ENCODE data around the gene NSUN3. TPM values are rescaled to one million over a fixed set of nuclear protein-coding genes. Genes with fewer than 3 reads are reported as not detected.

The NSUN3 gene
- total and polyA plus RNA-seq, 5 donors from 2014 or later = 9.8 to 26.2 (median 12.0) TPM

GRCh38 chr3:94158512-94158911 lies 95.7 kb downstream of the NSUN3 start:
- Mint-ChIP-seq H3K4me3 (no peak overlapping the region), H3K27ac (no peak overlapping the region), H3K9me3 (peaks cover 0 to 2% (median 0%) of the 10 kb centered on the region in 7 donors), H3K27me3 (peaks cover 9% of the 10 kb centered on the region), H3K4me1 (no peaks in the 10 kb centered on the region), H3K36me3 (no peaks in the 10 kb centered on the region)
- H3K27ac ChIP-seq (ENCODE audit: insufficient read depth, low read length, poor library complexity, severe bottlenecking) = no peak overlapping the region
- H3K36me3 ChIP-seq (ENCODE audit: control insufficient read depth, insufficient read depth, low read length) = no peaks in the 10 kb centered on the region
- H3K27me3 ChIP-seq (ENCODE audit: control insufficient read depth, insufficient read depth, low read length) = no peaks in the 10 kb centered on the region
- no peak overlapping the region for H3K4me3 ChIP-seq (ENCODE audit: low read depth, low read length)
- DNase-seq (no peak), ATAC-seq (ENCODE audit: low read depth in 2 of 2) (no peak)
- H3K4me1 ChIP-seq (ENCODE audit: control insufficient read depth, insufficient read depth, low read length, poor library complexity, severe bottlenecking) = no peaks in the 10 kb centered on the region
- no peaks in the 10 kb centered on the region for H3K9me3 ChIP-seq (ENCODE audit: control insufficient read depth in 2 of 2, low read length in 2 of 2)

GRCh38 chr3:94159062-94159828 lies 96.4 kb downstream of the NSUN3 start:
- Mint-ChIP-seq H3K4me1 (no peaks in the 10 kb centered on the region), H3K27ac (no peak overlapping the region), H3K9me3 (peaks cover 0 to 2% (median 0%) of the 10 kb centered on the region in 7 donors), H3K4me3 (no peak overlapping the region), H3K36me3 (no peaks in the 10 kb centered on the region), H3K27me3 (peaks cover 9% of the 10 kb centered on the region)
- Histone ChIP-seq H3K36me3 (ENCODE audit: control insufficient read depth, insufficient read depth, low read length) (no peaks in the 10 kb centered on the region), H3K27ac (ENCODE audit: insufficient read depth, low read length, poor library complexity, severe bottlenecking) (no peak overlapping the region), H3K9me3 (ENCODE audit: control insufficient read depth in 2 of 2, low read length in 2 of 2) (no peaks in the 10 kb centered on the region), H3K4me1 (ENCODE audit: control insufficient read depth, insufficient read depth, low read length, poor library complexity, severe bottlenecking) (no peaks in the 10 kb centered on the region), H3K4me3 (ENCODE audit: low read depth, low read length) (no peak overlapping the region), H3K27me3 (ENCODE audit: control insufficient read depth, insufficient read depth, low read length) (no peaks in the 10 kb centered on the region)
- ATAC-seq (ENCODE audit: low read depth in 2 of 2) = no peak
- DNase-seq = no peak

DNA sequence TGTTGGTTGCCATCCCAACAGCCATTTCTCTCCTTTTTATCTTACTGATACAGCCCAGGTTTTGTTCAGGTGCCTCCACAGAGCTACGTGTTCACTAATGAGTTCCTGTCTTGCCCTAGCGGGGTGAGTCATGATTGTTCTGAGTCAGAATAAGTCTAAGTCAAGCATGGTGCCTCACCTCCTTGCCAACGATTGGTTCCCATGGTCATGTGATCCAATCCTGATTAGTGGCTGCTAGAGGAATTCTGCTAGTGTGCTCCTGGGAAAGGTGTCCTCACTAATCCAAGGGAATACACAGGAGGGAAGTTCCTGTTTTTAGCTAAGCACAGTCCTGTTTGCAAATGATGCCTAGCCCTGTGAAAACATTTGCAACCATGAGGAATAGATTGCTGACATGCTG lies 99.8 kb downstream of the NSUN3 start:
- ATAC-seq (ENCODE audit: low read depth in 2 of 2) = no peak

DNA sequence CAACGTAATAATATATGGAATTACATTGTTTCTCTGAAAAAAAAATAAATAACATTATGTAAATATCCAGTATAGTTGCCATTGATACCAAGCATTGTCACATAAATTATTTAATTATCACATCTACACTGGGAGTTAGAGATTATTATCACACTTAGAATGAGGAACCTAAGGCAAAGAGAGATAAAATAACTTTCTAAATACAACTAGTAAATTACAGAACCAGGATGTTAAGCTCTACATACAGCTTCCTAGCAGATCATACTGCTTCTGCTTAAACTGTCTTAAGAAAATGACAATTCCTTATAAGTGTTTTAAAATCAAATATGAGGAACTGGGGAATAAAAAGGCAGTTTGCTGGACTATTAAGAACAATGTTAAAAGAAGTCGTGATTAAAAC lies 104.5 kb downstream of the NSUN3 start:
- Mint-ChIP-seq H3K9me3 (no peaks in the 10 kb centered on the region), H3K27ac (no peak overlapping the region), H3K4me1 (no peaks in the 10 kb centered on the region), H3K27me3 (no peaks in the 10 kb centered on the region), H3K4me3 (no peak overlapping the region), H3K36me3 (no peaks in the 10 kb centered on the region)
- Histone ChIP-seq H3K4me1 (ENCODE audit: control insufficient read depth, insufficient read depth, low read length, poor library complexity, severe bottlenecking) (no peaks in the 10 kb centered on the region), H3K36me3 (ENCODE audit: control insufficient read depth, insufficient read depth, low read length) (no peaks in the 10 kb centered on the region), H3K4me3 (ENCODE audit: low read depth, low read length) (no peak overlapping the region), H3K27me3 (ENCODE audit: control insufficient read depth, insufficient read depth, low read length) (peaks cover 5% of the 10 kb centered on the region), H3K9me3 (ENCODE audit: control insufficient read depth in 2 of 2, low read length in 2 of 2) (no peaks in the 10 kb centered on the region), H3K27ac (ENCODE audit: insufficient read depth, low read length, poor library complexity, severe bottlenecking) (no peak overlapping the region)
- no peak for DNase-seq
- no peak for ATAC-seq (ENCODE audit: low read depth in 2 of 2)

More for the DNA sequence above, 99.8 kb downstream of the NSUN3 start:
- no peak for DNase-seq
- H3K4me3 Mint-ChIP-seq = no peak overlapping the region
- H3K36me3 Mint-ChIP-seq = no peaks in the 10 kb centered on the region
- Histone ChIP-seq H3K36me3 (ENCODE audit: control insufficient read depth, insufficient read depth, low read length) (no peaks in the 10 kb centered on the region), H3K4me3 (ENCODE audit: low read depth, low read length) (no peak overlapping the region), H3K27ac (ENCODE audit: insufficient read depth, low read length, poor library complexity, severe bottlenecking) (no peak overlapping the region), H3K4me1 (ENCODE audit: control insufficient read depth, insufficient read depth, low read length, poor library complexity, severe bottlenecking) (no peaks in the 10 kb centered on the region), H3K9me3 (ENCODE audit: control insufficient read depth in 2 of 2, low read length in 2 of 2) (no peaks in the 10 kb centered on the region), H3K27me3 (ENCODE audit: control insufficient read depth, insufficient read depth, low read length) (no peaks in the 10 kb centered on the region)
- H3K27me3 Mint-ChIP-seq = no peaks in the 10 kb centered on the region
- H3K9me3 Mint-ChIP-seq = no peaks in the 10 kb centered on the region
- no peak overlapping the region for H3K27ac Mint-ChIP-seq
- no peaks in the 10 kb centered on the region for H3K4me1 Mint-ChIP-seq

DNA sequence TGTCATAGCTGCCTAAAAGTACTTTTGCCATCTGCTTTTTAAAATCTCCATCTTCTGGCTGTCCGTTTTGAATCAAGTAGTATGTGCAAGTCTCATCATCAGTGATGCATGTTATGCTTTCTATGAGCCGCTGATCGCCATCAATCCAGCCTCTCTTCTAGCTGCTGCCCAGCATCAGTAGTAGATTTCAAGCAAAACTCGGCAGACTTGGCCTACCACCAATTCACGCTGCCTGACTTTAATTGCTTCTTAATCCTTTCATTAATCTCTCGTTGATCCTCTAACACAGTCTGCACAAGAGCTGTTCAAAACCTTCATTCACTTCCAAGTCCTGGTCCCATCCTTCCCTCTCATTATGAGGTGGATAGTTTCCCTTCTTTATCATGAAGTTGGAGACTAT lies 104.9 kb downstream of the NSUN3 start:
- H3K4me3 Mint-ChIP-seq = no peak overlapping the region

GRCh38 chr3:94171954-94172353 lies 109.1 kb downstream of the NSUN3 start:
- Mint-ChIP-seq H3K4me1 (no peaks in the 10 kb centered on the region), H3K27ac (no peak overlapping the region), H3K4me3 (no peak overlapping the region), H3K9me3 (no peaks in the 10 kb centered on the region), H3K36me3 (no peaks in the 10 kb centered on the region), H3K27me3 (peaks cover 5% of the 10 kb centered on the region)
- ATAC-seq (ENCODE audit: low read depth in 2 of 2) = no peak
- Histone ChIP-seq H3K36me3 (ENCODE audit: control insufficient read depth, insufficient read depth, low read length) (no peaks in the 10 kb centered on the region), H3K27ac (ENCODE audit: insufficient read depth, low read length, poor library complexity, severe bottlenecking) (no peak overlapping the region), H3K4me3 (ENCODE audit: low read depth, low read length) (no peak overlapping the region), H3K4me1 (ENCODE audit: control insufficient read depth, insufficient read depth, low read length, poor library complexity, severe bottlenecking) (no peaks in the 10 kb centered on the region), H3K9me3 (ENCODE audit: control insufficient read depth in 2 of 2, low read length in 2 of 2) (no peaks in the 10 kb centered on the region), H3K27me3 (ENCODE audit: control insufficient read depth, insufficient read depth, low read length) (peaks cover 5% of the 10 kb centered on the region)
- DNase-seq = no peak

More for the DNA sequence above, 104.9 kb downstream of the NSUN3 start:
- Histone ChIP-seq H3K9me3 (ENCODE audit: control insufficient read depth in 2 of 2, low read length in 2 of 2) (no peaks in the 10 kb centered on the region), H3K4me1 (ENCODE audit: control insufficient read depth, insufficient read depth, low read length, poor library complexity, severe bottlenecking) (no peaks in the 10 kb centered on the region), H3K36me3 (ENCODE audit: control insufficient read depth, insufficient read depth, low read length) (no peaks in the 10 kb centered on the region), H3K27ac (ENCODE audit: insufficient read depth, low read length, poor library complexity, severe bottlenecking) (no peak overlapping the region), H3K4me3 (ENCODE audit: low read depth, low read length) (no peak overlapping the region), H3K27me3 (ENCODE audit: control insufficient read depth, insufficient read depth, low read length) (peaks cover 5% of the 10 kb centered on the region)
- no peaks in the 10 kb centered on the region for H3K4me1 Mint-ChIP-seq
- H3K9me3 Mint-ChIP-seq = no peaks in the 10 kb centered on the region
- no peaks in the 10 kb centered on the region for H3K27me3 Mint-ChIP-seq
- ATAC-seq (ENCODE audit: low read depth in 2 of 2) (no peak), DNase-seq (no peak)
- no peaks in the 10 kb centered on the region for H3K36me3 Mint-ChIP-seq
- no peak overlapping the region for H3K27ac Mint-ChIP-seq

DNA sequence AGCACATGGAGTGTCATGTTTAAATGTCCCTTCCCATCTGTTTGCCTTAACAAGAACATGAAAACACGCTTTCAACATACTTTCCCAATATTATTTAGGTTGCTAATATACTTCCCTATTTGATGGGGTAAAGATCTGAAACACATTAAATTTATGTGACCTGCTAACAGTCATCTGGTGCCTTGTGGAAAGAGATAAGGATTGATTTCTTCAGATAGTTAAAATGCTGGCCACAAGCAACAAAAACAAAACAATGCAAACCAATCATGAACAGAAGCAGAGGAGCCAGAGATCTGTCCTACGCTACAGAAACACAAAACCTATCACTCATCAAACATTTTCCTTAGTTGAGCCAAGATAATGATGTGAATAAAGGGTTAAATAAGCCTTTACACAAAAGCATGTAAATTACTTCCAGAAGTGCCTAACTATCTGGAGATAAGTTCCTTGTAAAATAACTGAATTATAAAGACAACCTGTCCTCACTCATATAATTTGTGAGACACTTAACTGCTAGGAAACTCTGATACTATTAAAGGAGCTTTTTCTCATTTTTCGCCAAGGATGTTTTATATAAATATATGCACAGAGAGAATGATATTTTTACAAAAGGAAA lies 109.9 kb downstream of the NSUN3 start:
- Histone ChIP-seq H3K9me3 (ENCODE audit: control insufficient read depth in 2 of 2, low read length in 2 of 2) (no peaks in the 10 kb centered on the region), H3K4me3 (ENCODE audit: low read depth, low read length) (no peak overlapping the region), H3K27me3 (ENCODE audit: control insufficient read depth, insufficient read depth, low read length) (peaks cover 5% of the 10 kb centered on the region), H3K36me3 (ENCODE audit: control insufficient read depth, insufficient read depth, low read length) (no peaks in the 10 kb centered on the region), H3K27ac (ENCODE audit: insufficient read depth, low read length, poor library complexity, severe bottlenecking) (no peak overlapping the region), H3K4me1 (ENCODE audit: control insufficient read depth, insufficient read depth, low read length, poor library complexity, severe bottlenecking) (no peaks in the 10 kb centered on the region)
- ATAC-seq (ENCODE audit: low read depth in 2 of 2) (no peak), DNase-seq (no peak)
- peaks cover 5% of the 10 kb centered on the region for H3K27me3 Mint-ChIP-seq
- H3K27ac Mint-ChIP-seq = no peak overlapping the region
- no peaks in the 10 kb centered on the region for H3K36me3 Mint-ChIP-seq
- H3K4me1 Mint-ChIP-seq = no peaks in the 10 kb centered on the region
- H3K4me3 Mint-ChIP-seq = no peak overlapping the region
- H3K9me3 Mint-ChIP-seq = no peaks in the 10 kb centered on the region
